ENCODE measurements around the gene MIPEP.

GRCh38 chr13:23705583-23705982, 183.6 kb downstream of the MIPEP start:
- TF ChIP-seq CTCF (IDR thresholded peaks at IDR 0.05) (no peak), POLR2A (IDR thresholded peaks at IDR 0.05) (no peak)
